ENCODE results near the gene DNAI2.

Gene DNAI2

DNA sequence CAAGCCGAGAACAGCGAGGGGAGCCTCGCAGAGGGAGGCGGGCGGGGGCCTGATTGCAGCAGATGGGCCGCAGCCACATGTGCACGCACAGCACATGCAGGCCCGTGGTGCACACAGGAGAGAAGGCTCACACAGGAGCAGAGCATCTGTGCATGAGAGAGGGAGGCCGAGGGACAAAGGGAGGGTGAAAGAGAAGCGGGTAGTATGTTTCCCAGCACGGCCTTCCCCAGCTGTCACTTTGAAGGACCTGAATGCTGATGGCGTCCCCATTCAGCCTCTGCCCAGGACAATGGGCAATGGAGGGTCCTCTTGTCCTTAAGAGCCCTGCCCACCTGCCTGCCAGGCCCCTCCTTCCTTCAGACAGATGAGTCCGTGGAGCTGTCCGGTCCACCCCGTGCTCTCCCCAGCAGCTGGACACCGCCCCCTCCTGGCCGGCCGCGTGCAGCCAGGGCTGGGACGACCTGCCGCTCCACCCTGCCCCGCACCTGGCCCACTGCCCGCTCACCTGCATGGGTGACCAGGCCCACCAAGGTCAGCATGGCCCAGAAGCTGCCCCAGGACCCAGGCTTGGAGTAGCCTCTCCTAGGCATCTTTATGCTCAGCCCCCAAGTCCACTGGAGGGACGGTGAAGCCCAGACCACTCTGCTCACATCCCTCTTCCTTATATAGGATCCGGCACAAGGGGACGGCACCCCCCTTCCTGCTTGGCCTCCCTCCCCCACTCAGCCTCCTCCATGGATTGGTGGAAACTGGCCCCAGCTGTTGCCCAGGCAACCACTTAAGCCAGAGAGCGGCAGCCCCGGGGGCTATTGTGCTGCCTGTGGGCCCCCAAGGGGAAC lies 87.4 kb downstream of the DNAI2 start, which contains the start of gene BTBD17:
TSS of gene BTBD17 (minus strand) at position 639 of the 839 bp plus-strand sequence. CDS start at position 590, 49 bp downstream.
- DNase-seq (ENCODE audit: low read depth in 2 of 2): no peak

DNA sequence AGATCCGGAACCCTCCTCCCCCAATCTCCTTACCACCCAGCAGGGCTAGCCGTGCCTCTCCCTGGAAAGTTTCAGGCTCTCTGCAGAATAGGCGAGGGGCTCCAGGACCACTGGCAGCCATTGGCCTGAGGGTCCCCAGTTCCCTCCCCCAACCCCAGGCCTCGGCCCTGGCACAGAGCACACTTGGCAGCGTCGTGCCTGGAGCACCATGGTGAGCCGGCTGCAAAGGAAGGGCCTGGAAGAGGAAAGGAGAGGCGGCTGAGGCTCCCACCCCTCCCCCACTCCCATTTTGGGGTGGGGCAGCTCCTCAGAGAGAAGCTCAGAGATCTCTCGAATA lies 88.0 kb downstream of the DNAI2 start:
- DNase-seq (ENCODE audit: low read depth in 2 of 2): no peak

DNA sequence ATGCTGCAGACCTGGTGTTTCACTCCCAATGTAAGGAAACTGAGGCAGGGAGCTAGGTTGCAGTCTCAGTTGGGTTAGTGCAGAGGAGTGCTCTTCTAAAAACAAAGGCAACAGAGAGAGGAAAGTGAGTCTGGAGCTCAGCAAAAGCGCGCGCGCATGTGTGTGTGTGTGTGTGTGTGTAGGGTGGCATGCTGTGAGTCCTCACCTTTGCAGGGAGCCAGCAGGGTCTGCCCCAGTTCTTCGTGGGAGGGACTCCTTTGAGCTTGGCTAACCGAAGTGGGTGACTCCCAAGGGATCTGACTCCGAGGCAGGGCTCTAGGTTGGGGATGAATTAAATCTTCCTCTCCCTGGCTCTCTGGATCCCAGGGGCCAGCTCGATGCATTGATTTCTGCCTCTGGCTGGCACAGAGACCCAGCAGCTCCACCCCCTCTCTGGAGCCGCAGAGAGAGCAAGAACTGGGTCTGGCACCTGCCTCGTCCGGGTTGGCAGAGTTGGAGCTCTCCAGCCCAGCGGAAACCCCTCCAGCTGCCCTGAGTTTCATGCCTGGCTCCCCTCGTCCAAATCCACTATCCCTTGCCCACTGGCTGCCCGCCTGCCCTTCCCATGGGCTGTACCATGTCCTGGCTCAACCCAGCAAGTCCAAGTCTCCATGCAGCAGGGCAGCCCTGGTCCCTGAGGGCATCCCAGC lies 88.9 kb downstream of the DNAI2 start:
- DNase-seq (ENCODE audit: low read depth in 2 of 2): no peak
